H1 (cell line): ENCODE results near the gene CDKN2B. TPM values are rescaled to one million over a fixed set of nuclear protein-coding genes. Genes with fewer than 3 reads are reported as not detected.

Source experiments
- CTCF ChIA-PET: fragments of 300-600 bp; sonication (Branson Sonifier 250); formaldehyde crosslinking; loops from one replicate; lab custom pipeline; 2021; ENCODE audit not compliant: partially characterized antibody; lab: Charles Lee
- POLR2A ChIA-PET: fragments of 300-600 bp; sonication (Branson Sonifier 250); formaldehyde crosslinking; loops from one replicate; lab custom pipeline; 2021; ENCODE audit warnings: inconsistent platforms; ENCODE audit not compliant: partially characterized antibody; lab: Charles Lee
- DNase-seq, 2 experiments: peaks; one replicate each; pipeline versions ENCODE4 v3.0.0 to v3.0.0-alpha.2; 2010 to 2022; ENCODE audit warnings: low spot score in 2 of 2, low read depth in 1 of 2, mixed read lengths in 1 of 2
- FAIRE-seq: peaks from 2 replicates; lab custom pipeline; 2011; peaks lifted over from hg19 to GRCh38; lab: Jason Lieb, UNC
- H2AFZ ChIP-seq: 2 replicates; pipeline ENCODE4 v1.8.1; 2012; ENCODE audit warnings: low read length, inconsistent platforms
- H2AK5ac ChIP-seq: 2 replicates; pipeline ENCODE4 v1.6.1; 2013; ENCODE audit warnings: low read depth, low read length
- H2BK120ac ChIP-seq: replicated peaks from 2 replicates; pipeline ENCODE3; 2013; ENCODE audit warnings: low read depth, low read length, inconsistent platforms
- H2BK12ac ChIP-seq: 2 replicates; pipeline ENCODE4 v1.6.1; 2013; ENCODE audit warnings: low read depth, low read length
- H2BK15ac ChIP-seq: 2 replicates; pipeline ENCODE4 v1.6.1; 2013; ENCODE audit warnings: low read length
- H2BK20ac ChIP-seq: 2 replicates; pipeline ENCODE4 v1.6.1; 2013; ENCODE audit warnings: low read length
- H2BK5ac ChIP-seq: 2 replicates; pipeline ENCODE4 v1.6.1; 2013; ENCODE audit warnings: low read depth, low read length
- H3K14ac ChIP-seq: 2 replicates; pipeline ENCODE4 v1.6.1; 2013; ENCODE audit warnings: inconsistent platforms; ENCODE audit not compliant: insufficient read length
- H3K18ac ChIP-seq: 2 replicates; pipeline ENCODE4 v1.6.1; 2013; ENCODE audit warnings: low read length; ENCODE audit errors: extremely low read depth
- H3K23ac ChIP-seq: 2 replicates; pipeline ENCODE4 v1.6.1; 2013; ENCODE audit warnings: inconsistent platforms; ENCODE audit not compliant: insufficient read length
- H3K23me2 ChIP-seq: 2 replicates; pipeline ENCODE4 v1.6.1; 2013; ENCODE audit warnings: low read depth, low read length
- H3K27ac ChIP-seq: 2 replicates; pipeline ENCODE4 v1.6.1; 2011; ENCODE audit warnings: low read depth, low read length, inconsistent platforms
- H3K27me3 ChIP-seq, 4 experiments: replicated peaks in 1 of 4; 1 replicate in 1 of 4; 2 replicates in 3 of 4; pipeline versions ENCODE4 v1.6.1 to v1.8.1; 2011 to 2013; ENCODE audit warnings: low read length in 3 of 4, mild to moderate bottlenecking in 3 of 4, inconsistent platforms in 2 of 4, mixed read lengths in 2 of 4, moderate library complexity in 1 of 4; ENCODE audit not compliant: control insufficient read depth in 3 of 4, insufficient read depth in 3 of 4; ENCODE audit errors: extremely low read depth in 1 of 4
- H3K36me3 ChIP-seq, 4 experiments: 2 replicates each; pipeline versions ENCODE4 v1.6.1 to v1.8.1; 2011 to 2013; ENCODE audit warnings: mild to moderate bottlenecking in 4 of 4, low read length in 3 of 4, moderate library complexity in 2 of 4, control low read depth in 1 of 4, inconsistent platforms in 1 of 4; ENCODE audit not compliant: insufficient read depth in 4 of 4, control insufficient read depth in 2 of 4
- H3K4ac ChIP-seq: replicated peaks from 2 replicates; pipeline ENCODE3; 2013; ENCODE audit warnings: low read length, low read depth, mixed read lengths, inconsistent platforms; ENCODE audit not compliant: insufficient read length
- H3K4me1 ChIP-seq, 4 experiments: replicated peaks in 1 of 4; 1 replicate in 1 of 4; 2 replicates in 3 of 4; pipeline versions ENCODE4 v1.6.1 to v1.8.1; 2011 to 2013; ENCODE audit warnings: low read length in 3 of 4, inconsistent platforms in 2 of 4, mixed read lengths in 1 of 4; ENCODE audit not compliant: insufficient read depth in 4 of 4, control insufficient read depth in 3 of 4
- H3K4me2 ChIP-seq, 2 experiments: 2 replicates each; pipeline versions ENCODE4 v1.6.1 to v1.8.1; 2011 to 2013; ENCODE audit warnings: low read depth in 2 of 2, low read length in 2 of 2, control low read depth in 1 of 2, inconsistent platforms in 1 of 2, mild to moderate bottlenecking in 1 of 2; ENCODE audit not compliant: insufficient read depth in 1 of 2
- H3K4me3 ChIP-seq, 4 experiments: fragments of 200-600, 300-600 bp in 1 of 4; sonication (generic), shearing (Covaris generic), sonication (Bioruptor Twin) in 1 of 4; 2 replicates each; pipeline versions ENCODE4 v1.5.1 to v1.8.1; 2011 to 2016; ENCODE audit warnings: low read length in 4 of 4, low read depth in 3 of 4, control low read depth in 2 of 4, inconsistent platforms in 2 of 4, mild to moderate bottlenecking in 2 of 4, mixed read lengths in 1 of 4, moderate library complexity in 1 of 4; ENCODE audit not compliant: insufficient read depth in 2 of 4; ENCODE audit errors: extremely low read depth in 1 of 4
- H3K56ac ChIP-seq: replicated peaks from 2 replicates; pipeline ENCODE3; 2013; ENCODE audit warnings: low read depth, mild to moderate bottlenecking, mixed read lengths, low read length, inconsistent platforms; ENCODE audit not compliant: insufficient read length
- H3K79me1 ChIP-seq: 2 replicates; pipeline ENCODE4 v1.6.1; 2013; ENCODE audit warnings: low read depth, low read length, control low read depth
- H3K79me2 ChIP-seq, 2 experiments: 2 replicates each; pipeline versions ENCODE4 v1.6.1 to v1.8.1; 2012 to 2013; ENCODE audit warnings: low read length in 2 of 2, mild to moderate bottlenecking in 2 of 2, inconsistent platforms in 1 of 2; ENCODE audit not compliant: insufficient read depth in 2 of 2, control insufficient read depth in 1 of 2
- H3K9ac ChIP-seq, 4 experiments: replicated peaks in 1 of 4; 1 replicate in 1 of 4; 2 replicates in 3 of 4; pipeline versions ENCODE4 v1.6.1 to v1.8.1; 2011 to 2013; ENCODE audit warnings: low read depth in 3 of 4, low read length in 3 of 4, control low read depth in 2 of 4, mild to moderate bottlenecking in 2 of 4, moderate library complexity in 2 of 4, inconsistent platforms in 1 of 4; ENCODE audit errors: extremely low read depth in 1 of 4
- H3K9me3 ChIP-seq, 2 experiments: 2 replicates each; pipeline versions ENCODE4 v1.6.1 to v1.8.1; 2012 to 2013; ENCODE audit warnings: mild to moderate bottlenecking in 2 of 2, moderate library complexity in 2 of 2, control low read depth in 1 of 2, inconsistent platforms in 1 of 2, low read depth in 1 of 2, low read length in 1 of 2, mixed read lengths in 1 of 2; ENCODE audit not compliant: insufficient read depth in 2 of 2
- H4K20me1 ChIP-seq, 2 experiments: replicated peaks in 1 of 2; 2 replicates each; pipeline versions ENCODE3 to v1.8.1; 2011 to 2013; ENCODE audit warnings: inconsistent platforms in 2 of 2, low read length in 2 of 2, mild to moderate bottlenecking in 1 of 2; ENCODE audit not compliant: insufficient read depth in 2 of 2, control insufficient read depth in 1 of 2
- H4K5ac ChIP-seq: 2 replicates; pipeline ENCODE4 v1.6.1; 2013; ENCODE audit warnings: low read length, low read depth, mixed read lengths, inconsistent platforms; ENCODE audit not compliant: insufficient read length
- H4K8ac ChIP-seq: 2 replicates; pipeline ENCODE4 v1.8.0; 2013; ENCODE audit warnings: mild to moderate bottlenecking, moderate library complexity, low read length, inconsistent platforms; ENCODE audit not compliant: insufficient read depth; ENCODE audit errors: extremely low read depth
- H4K91ac ChIP-seq: replicated peaks from 2 replicates; pipeline ENCODE3; 2013; ENCODE audit warnings: low read length, mixed read lengths, inconsistent platforms; ENCODE audit not compliant: insufficient read length
- ATF3 ChIP-seq: IDR thresholded peaks from 2 replicates; pipeline ENCODE4 v1.6.1; 2011; ENCODE audit warnings: low read depth, mild to moderate bottlenecking, low read length; ENCODE audit not compliant: insufficient read depth
- BACH1 ChIP-seq: IDR thresholded peaks from 2 replicates; pipeline ENCODE4 v1.6.1; 2012; ENCODE audit warnings: low read length, improper control_type of control experiment
- CBX8 ChIP-seq: fragments of 300-800, 300-1000 bp; sonication (generic); IDR thresholded peaks from 2 replicates; pipeline ENCODE4 v1.7.1; 2016; ENCODE audit warnings: low read depth, low read length, borderline replicate concordance
- CEBPB ChIP-seq: IDR thresholded peaks from 2 replicates; pipeline ENCODE4 v1.6.1; 2012; ENCODE audit warnings: low read depth, low read length
- CREB1 ChIP-seq: IDR thresholded peaks from 2 replicates; pipeline ENCODE4 v1.6.1; 2012; ENCODE audit warnings: inconsistent platforms
- EZH2 ChIP-seq: fragments of 200-600 bp; sonication (generic); IDR thresholded peaks from 2 replicates; pipeline ENCODE4 v1.7.1; 2012; ENCODE audit warnings: low read depth, mild to moderate bottlenecking, moderate library complexity, low read length, inconsistent platforms; ENCODE audit not compliant: severe bottlenecking
- GABPA ChIP-seq: IDR thresholded peaks from 2 replicates; pipeline ENCODE4 v1.6.1; 2011; ENCODE audit warnings: mild to moderate bottlenecking, low read length, moderate library complexity, borderline replicate concordance; ENCODE audit not compliant: insufficient read depth
- JUND ChIP-seq: IDR thresholded peaks from 2 replicates; pipeline ENCODE4 v1.6.1; 2011; ENCODE audit warnings: mild to moderate bottlenecking, improper control_type of control experiment, low read length
- KDM1A ChIP-seq: fragments of 200-600, 300-600 bp; sonication (generic); IDR thresholded peaks from 2 replicates; pipeline ENCODE4 v1.7.1; 2016; ENCODE audit warnings: mild to moderate bottlenecking, low read length, borderline replicate concordance
- MAFK ChIP-seq: IDR thresholded peaks from 2 replicates; pipeline ENCODE4 v1.6.1; 2012; ENCODE audit warnings: low read depth, mild to moderate bottlenecking, improper control_type of control experiment, low read length
- MAX ChIP-seq: IDR thresholded peaks from 2 replicates; pipeline ENCODE4 v1.6.1; 2012; ENCODE audit warnings: inconsistent platforms
- POLR2A ChIP-seq, 2 experiments: IDR thresholded peaks; 1 replicate in 1 of 2; 2 replicates in 1 of 2; pipeline ENCODE4 v1.6.1; 2011; ENCODE audit warnings: low read depth in 2 of 2, low read length in 2 of 2, mild to moderate bottlenecking in 2 of 2; ENCODE audit errors: control extremely low read depth in 1 of 2
- RBBP5 ChIP-seq: IDR thresholded peaks from 2 replicates; pipeline ENCODE4 v1.7.1; 2012; ENCODE audit warnings: low read depth, mild to moderate bottlenecking, inconsistent platforms, low read length, moderate library complexity, borderline replicate concordance
- SAP30 ChIP-seq: fragments of 300-600 bp; sonication (generic); IDR thresholded peaks from 2 replicates; pipeline ENCODE4 v1.7.1; 2012; ENCODE audit warnings: low read length, moderate library complexity, mild to moderate bottlenecking, inconsistent platforms; ENCODE audit not compliant: insufficient read depth, insufficient replicate concordance
- WGBS, 2 experiments: shearing (Covaris generic) in 1 of 2; methylation state at CpG; one replicate each; pipeline versions ENCODE4 v1.1.6 to v1.1.7; 2013 to 2015; ENCODE audit warnings: low lambda C conversion rate in 2 of 2, mixed read lengths in 2 of 2, inconsistent platforms in 1 of 2, low coverage in 1 of 2, missing lambda C conversion rate in 1 of 2; ENCODE audit not compliant: insufficient replicate concordance in 2 of 2, insufficient coverage in 1 of 2, insufficient read length in 1 of 2; ENCODE audit errors: extremely low coverage in 1 of 2, missing lambda C conversion rate in 1 of 2; 5-methylcytosine and 5-hydroxymethylcytosine counted together
- polyA plus RNA-seq, 7 experiments: library from polyadenylated mRNA; depleted of rRNA in 3 of 7; stranded (reverse) in 5 of 7; unstranded in 2 of 7; fragments of >200 nt in 5 of 7; fragments of 200-250 nt in 2 of 7; gene quantifications; 1 replicate in 5 of 7; 2 replicates in 1 of 7; 4 replicates in 1 of 7; pipeline versions ENCODE4 v1.2.1 to v1.2.3, GENCODE V29; 2011 to 2013; ENCODE audit warnings: missing spikeins in 2 of 7, mixed read lengths in 2 of 7
- total RNA-seq: library from RNA; stranded (reverse); fragmentation: NEBNext Ultra II Directional; extraction: Animal tissue kit (Norgen Biotek cat#: 25700); gene quantifications from 2 replicates; pipeline ENCODE4 v1.2.1, GENCODE V29; 2021

CDKN2B gene
- total and polyA plus RNA-seq, 2 of the 8 experiments (the other 6 are each of a cell fraction or from before 2014, with no cell fraction given), result 0.20 to 0.88 TPM

GRCh38 chr9:21982391-21982790, 26.7 kb downstream of the CDKN2B start:
- Histone ChIP-seq H3K9ac (no peak overlapping the region), H3K23me2 (no peaks in the 10 kb centered on the region), H3K18ac (no peak overlapping the region), H3K4me1 (no peaks in the 10 kb centered on the region), H2BK20ac (no peak overlapping the region), H4K91ac (no peak overlapping the region), H2AFZ (no peak overlapping the region), H2BK120ac (no peak overlapping the region), H3K4me3 (no peak overlapping the region), H3K79me1 (no peaks in the 10 kb centered on the region), H2AK5ac (no peak overlapping the region), H3K14ac (no peak overlapping the region), H4K20me1 (no peaks in the 10 kb centered on the region), H3K23ac (no peak overlapping the region), H3K36me3 (no peaks in the 10 kb centered on the region), H3K4me2 (no peak overlapping the region), H4K5ac (no peak overlapping the region), H4K8ac (no peak overlapping the region), H3K27me3 (peaks cover 18 to 51% (median 28%) of the 10 kb centered on the region in 4 experiments), H3K79me2 (no peaks in the 10 kb centered on the region), H2BK12ac (no peak overlapping the region), H3K56ac (no peak overlapping the region), H3K9me3 (no peaks in the 10 kb centered on the region), H3K27ac (no peak overlapping the region), H2BK15ac (no peak overlapping the region), H2BK5ac (no peak overlapping the region), H3K4ac (no peak overlapping the region)
- CTCF ChIA-PET, result interaction anchor here (0.6 to 2.4 kb wide), 4 partner anchors 9 to 273 kb away, joined by 3 to 14 read pairs (median 3); partner anchors contain the start of gene CDKN2B
- 76% methylated on average over 1 of the region's 1 CpG; no CpG with 5 or more reads in 1 of the 2 experiments for WGBS, 2 experiments
- DNase-seq (no peak), FAIRE-seq (no peak)
- POLR2A ChIA-PET, result interaction anchor here (0.6 kb wide), 1 partner anchor 11 kb away, joined by 3 read pairs; no protein-coding TSS in a partner anchor
- no peak for TF ChIP-seq CBX8
- no peak for TF ChIP-seq MAFK
- TF ChIP-seq BACH1, result no peak
- TF ChIP-seq RBBP5, result no peak
- TF ChIP-seq CEBPB, result no peak
- no peak for TF ChIP-seq ATF3
- TF ChIP-seq GABPA, result no peak
- no peak for TF ChIP-seq CREB1
- no peak for TF ChIP-seq JUND
- TF ChIP-seq MAX, result no peak
- no peak for TF ChIP-seq KDM1A
- TF ChIP-seq EZH2, result no peak
- no peak for TF ChIP-seq POLR2A (IDR thresholded peaks at IDR 0.05; ENCODE audit: control extremely low read depth in 1 of 2, low read depth in 2 of 2, low read length in 2 of 2)
- no peak for TF ChIP-seq SAP30
